Measurements from ENCODE around the gene VPS39.
"Not testable (repeated sequence)": the region's sequence is repeated elsewhere in the genome, so short reads cannot be mapped to it uniquely, and the experiment has no call there.

GRCh38 chr15:42228981-42229380 lies 20.9 kb upstream of the VPS39 start:
- not testable (repeated sequence) for TF ChIP-seq CTCF, EZH2 (IDR thresholded peaks at IDR 0.05)
